Tongue (tissue), 2 donors: ENCODE data around the gene COG8. TPM values are rescaled to one million over a fixed set of nuclear protein-coding genes. Genes with fewer than 3 reads are reported as not detected.
"Not testable (repeated sequence)": the region's sequence is repeated elsewhere in the genome, so short reads cannot be mapped to it uniquely, and the experiment has no call there.

Experiments used
- DNase-seq: peaks from one replicate; pipeline ENCODE4 v3.0.0-alpha.2; 2015
- total RNA-seq: library from RNA; depleted of rRNA; stranded (reverse); fragments of >200 nt; gene quantifications from one replicate; pipeline ENCODE4 v1.2.3, GENCODE V29; 2014

The COG8 gene
- total RNA-seq, 1 donor from 2014 or later: 41.7 TPM

DNA sequence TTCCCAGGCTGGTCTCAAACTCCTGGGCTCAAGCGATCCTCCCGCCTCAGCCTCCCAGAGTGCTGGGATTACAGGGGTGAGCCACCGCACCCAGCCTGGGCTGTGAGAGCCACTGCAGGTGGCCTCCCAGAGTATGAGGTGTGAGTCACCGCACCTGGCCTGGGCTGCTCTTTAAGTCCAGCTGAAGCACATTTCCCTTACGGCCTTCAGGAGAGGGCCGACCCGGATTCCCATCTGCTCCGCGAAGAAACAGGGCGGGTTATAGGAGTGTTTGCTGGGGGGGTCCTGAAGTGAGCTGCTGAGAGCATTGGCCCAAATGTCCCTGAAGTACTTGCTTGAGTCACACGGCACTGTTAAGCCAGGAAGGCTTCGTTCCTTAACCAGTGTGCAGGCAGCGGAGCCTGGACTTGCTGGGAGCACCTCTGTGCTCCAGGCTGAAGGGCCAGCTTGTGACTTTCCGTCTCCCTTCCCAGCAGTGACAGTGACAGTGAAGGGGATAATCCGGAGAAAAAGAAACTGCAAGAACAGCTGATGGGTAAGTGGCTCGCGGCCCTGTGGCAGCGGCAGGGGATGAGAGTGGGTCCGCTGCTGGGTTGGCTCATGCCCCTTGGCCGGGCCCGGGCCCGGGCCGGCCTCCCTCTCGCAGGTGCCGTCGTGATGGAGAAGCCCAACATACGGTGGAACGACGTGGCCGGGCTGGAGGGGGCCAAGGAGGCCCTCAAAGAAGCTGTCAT is 21.0 kb downstream of the COG8 start:
- DNase-seq: no peak

- no peak for DNase-seq
Measured at GRCh38 chr16:69316595-69317034, 22.7 kb downstream of the COG8 start.

DNA sequence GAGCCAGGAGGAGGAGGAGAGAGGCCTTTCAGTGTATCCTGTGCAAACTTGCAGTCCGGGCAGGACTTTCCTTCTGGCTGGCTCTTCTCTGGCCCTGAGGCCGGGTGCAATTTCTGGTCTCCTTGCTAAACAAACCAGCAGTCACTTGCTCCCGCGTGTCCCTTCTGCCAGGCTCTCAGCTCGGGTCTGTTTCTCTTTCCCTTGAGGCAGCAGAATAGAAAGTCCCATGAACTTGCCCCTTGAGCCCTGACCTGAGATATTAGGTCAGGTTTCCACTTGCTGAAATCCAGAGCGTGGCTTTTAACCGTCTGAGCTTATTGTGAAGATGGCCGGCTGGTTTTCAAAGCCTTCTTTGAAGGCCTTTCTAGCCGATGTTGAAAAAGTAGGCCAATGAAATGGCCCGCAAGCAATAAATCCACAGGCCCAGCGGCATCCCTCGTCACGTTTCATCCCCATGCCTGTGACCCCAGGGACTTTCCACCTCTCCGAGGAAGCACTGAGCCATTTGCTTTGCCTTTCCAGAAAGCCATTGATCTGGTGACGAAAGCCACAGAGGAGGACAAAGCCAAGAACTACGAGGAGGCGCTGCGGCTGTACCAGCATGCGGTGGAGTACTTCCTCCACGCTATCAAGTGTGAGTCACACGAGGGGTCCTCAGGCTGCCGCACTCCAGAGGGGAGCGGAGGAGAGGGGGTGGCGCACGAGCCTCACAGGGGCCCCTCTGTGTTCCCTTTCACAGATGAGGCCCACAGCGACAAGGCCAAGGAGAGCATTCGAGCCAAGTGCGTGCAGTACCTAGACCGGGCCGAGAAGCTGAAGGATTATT is 23.7 kb downstream of the COG8 start:
- DNase-seq: no peak

- DNase-seq: no peak
Measured at GRCh38 chr16:69314534-69314933, 24.8 kb downstream of the COG8 start.

GRCh38 chr16:69313469-69313868 is 25.9 kb downstream of the COG8 start:
- no peak for DNase-seq

DNA sequence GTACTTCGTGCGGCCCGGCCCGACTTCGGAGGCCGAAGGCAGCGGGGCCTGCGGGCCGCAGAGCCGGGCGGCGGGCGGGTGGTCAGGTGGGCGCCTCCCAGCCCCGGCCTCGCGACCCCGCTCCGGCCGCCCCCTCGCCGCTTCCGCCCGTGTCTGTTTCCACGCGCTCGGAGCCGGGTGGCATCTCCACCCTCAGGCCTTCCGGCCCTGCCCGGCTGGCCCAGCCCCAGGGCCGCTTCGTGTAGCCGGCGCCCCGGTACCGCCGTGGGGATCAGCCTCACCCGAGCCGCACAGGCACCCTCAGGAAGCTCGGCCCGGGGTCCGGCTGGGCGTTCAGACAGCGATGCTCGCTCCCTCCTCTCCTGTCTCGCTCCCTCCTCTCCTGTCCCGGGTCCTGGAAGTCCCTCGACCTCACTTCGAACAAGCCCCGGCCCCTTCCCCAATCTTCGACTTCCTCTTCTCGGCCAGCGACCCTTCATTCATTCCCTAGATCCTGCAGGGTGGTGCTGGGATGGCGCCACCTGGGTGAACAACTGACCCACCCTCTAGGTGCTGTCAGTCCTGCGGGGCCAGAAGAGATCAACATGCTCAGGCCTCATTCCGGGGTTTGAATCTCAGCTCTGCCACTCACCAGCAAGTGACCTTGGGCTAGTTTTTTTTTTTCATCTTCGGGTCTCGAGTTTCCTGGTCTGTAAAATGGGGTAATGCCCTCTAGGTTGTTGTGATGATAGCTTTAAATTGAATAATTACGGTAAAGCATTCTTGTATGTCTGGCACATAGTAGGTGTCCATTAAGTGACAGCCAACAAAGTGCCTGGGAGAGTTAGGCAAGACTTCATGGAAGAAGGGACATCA is 27.6 kb downstream of the COG8 start:
- DNase-seq: no peak

- peak; percentile 98 for DNase-seq
Measured at GRCh38 chr16:69310653-69311532, 28.5 kb downstream of the COG8 start, which contains the start of gene VPS4A. VPS4A (plus strand) TSS chr16:69311350; CDS start chr16:69311512, 162 bp downstream.

DNA sequence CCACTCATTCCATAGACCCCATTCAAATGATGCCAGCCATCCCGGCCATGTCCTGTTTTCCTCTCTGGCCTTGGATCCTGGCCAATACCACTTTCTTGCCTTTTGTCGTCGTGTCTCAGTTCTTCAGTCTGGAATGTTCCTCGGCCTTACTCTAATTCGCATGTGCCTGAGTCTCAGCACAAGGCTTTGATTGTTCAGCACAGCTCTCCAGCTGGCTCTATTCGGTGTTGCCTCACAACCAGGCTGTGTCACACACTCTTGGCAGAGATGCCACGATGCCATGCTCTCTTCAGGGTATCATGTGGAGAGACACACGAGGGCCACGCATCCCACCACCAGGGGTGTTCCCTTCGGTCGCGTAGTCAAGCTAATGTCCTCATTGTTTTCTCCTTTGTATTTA is 30.0 kb downstream of the COG8 start:
- peak; percentile 40 for DNase-seq

DNA sequence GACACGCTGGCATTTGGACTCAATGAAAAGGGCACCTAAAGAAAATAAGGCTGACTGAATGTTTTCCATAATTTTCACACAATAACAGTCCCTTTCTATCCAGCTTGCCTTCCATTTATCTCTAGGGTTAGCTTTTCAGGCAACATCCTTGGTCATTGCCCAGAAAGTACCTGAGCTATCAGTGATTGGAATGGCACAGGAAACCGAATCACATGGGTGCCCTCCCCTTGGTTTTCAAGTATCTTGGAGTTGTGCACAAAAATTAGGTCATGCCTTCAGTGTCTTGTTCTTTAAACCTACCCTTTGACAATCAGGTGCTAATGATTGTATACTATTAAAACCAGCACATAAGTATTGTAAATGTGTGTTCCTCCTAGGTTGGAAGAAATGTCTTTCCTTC is 31.5 kb downstream of the COG8 start:
- no peak for DNase-seq

DNA sequence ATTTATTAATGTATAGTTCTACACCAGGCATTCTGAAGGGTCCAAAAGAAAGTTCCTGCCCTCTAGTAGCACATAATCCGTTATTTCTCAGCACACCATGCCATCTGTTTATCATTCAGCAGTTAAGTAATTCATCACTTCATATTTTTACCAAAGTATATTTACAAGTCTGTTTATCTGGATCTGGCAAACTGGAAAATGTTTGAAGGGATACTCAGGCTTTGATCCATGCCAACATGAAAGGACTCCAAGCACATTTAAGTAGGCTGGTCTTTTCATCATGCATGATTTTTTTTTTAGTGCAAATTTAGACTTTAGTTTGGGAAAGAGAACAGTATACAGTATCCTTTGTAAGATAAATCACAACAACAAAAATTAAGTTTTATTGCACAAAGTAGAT is 32.3 kb downstream of the COG8 start:
- DNase-seq: no peak

- DNase-seq: no peak
Measured at GRCh38 chr16:69306031-69306430, 33.3 kb downstream of the COG8 start.

DNA sequence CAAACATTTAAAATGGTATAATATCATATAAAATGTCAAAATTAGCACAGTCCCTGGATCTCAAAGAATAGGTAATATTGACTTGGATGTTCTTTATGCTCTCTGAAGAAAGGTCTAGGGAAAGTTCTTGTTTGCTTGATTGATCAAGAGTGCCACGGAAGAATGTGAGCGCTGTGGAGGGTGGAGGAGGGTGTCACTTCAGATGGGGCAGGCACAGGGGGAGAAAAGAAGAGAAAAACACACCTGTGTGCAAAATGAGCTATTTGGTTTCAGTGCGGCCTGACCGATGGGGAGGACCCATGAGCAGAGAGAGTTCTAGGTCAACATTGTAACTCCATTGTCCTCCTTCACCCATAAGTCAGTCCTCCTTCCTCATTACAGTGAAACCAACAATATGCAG is 37.1 kb downstream of the COG8 start:
- no peak for DNase-seq

DNA sequence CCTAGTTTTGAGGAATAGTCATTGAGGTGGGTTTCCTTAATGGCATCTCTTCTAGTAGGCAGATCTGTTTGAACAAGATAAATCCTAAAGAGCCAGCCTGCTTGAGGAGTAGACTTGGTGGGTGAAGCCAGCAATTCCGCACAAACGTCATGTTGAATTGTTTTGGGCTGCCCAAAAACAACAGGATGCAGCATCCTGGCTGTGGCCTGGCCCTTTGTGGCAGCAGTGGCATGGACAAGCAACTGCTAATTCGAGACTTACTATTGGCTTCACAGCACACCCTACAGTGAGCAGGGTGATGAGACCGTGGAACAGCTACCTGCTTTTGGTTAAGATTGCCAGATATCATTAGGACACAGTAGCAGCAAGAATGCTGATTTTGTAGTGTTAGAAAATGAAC is 37.5 kb downstream of the COG8 start:
- DNase-seq: no peak

- no peak for DNase-seq
Measured at GRCh38 chr16:69301187-69301586, 38.2 kb downstream of the COG8 start.

GRCh38 chr16:69298261-69298660 is 41.1 kb downstream of the COG8 start:
- no peak for DNase-seq

DNA sequence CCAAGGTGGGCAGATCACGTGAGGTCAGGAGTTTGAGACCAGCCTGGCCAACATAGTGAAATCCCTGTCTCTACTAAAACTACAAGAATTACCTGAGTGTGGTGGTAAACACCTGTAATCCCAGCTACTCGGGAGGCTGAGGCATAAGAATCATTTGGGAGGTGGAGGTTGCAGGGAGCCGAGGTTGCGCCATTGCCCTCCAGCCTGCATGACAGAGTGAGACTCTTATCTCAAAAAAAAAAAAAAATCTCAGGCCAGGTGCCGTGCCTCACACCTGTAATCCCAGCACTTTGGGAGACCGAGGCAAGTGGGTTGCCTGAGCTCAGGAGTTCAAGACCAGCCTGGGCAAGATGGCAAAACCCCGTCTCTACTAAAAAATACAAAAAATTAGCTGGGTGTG is 42.6 kb downstream of the COG8 start:
- not testable (repeated sequence) for DNase-seq

GRCh38 chr16:69294051-69294450 is 45.3 kb downstream of the COG8 start:
- DNase-seq: no peak

- no peak for DNase-seq
Measured at GRCh38 chr16:69293401-69293800, 46.0 kb downstream of the COG8 start.

- DNase-seq: not testable (repeated sequence)
Measured at GRCh38 chr16:69291657-69292056, 47.7 kb downstream of the COG8 start.

DNA sequence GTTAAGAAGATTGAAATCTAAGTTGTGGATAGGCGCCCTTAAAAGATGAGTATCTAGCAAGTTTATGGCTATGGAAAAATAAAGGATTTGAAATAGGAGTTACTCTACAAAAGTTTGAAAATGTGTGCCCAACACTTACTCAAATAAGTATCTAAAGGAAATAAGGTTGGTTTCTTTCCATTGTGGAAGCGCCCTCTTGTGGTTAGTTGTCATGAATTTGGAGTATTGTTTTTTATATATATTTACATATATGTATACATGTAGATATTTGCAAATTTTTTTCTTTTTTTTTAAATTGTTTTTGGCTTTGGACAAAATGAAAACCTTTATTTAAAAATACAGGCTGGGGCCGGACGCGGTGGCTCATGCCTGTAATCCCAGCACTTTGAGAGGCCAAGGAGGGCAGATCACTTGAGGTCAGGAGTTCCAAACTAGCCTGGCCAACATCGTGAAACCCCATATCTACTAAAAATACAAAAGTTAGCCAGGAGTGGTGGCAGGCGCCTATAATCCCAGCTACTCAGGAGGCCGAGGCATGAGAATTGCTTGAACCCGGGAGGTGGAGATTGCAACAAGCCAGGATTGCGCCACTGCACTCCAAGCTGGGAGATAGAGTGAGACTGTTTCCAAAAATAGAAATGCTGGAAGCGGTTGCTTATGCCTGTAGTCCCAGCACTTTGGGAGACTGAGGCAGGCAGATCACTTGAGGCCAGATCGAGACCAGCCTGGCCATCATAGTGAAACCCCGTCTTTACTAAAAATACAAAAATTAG is 52.2 kb downstream of the COG8 start:
- DNase-seq: peak; percentile 91

DNA sequence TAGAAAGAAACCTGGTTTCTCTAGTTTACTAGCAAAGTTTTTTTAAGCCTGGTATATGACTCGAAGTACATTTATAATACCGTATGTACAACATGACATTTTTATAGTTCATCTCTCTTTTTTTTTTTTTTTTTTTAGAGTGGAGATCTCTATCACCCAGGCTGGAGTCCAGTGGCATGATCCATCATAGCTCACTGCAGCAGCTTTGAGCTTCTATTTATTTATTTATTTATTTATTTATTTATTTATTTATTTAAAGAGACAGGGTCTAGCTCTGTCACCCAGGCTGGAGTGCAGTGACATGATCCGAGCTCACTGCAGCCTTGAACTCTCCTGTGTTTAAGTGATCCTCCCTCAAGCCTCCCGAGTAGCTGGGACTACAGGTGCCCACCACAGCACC is 54.1 kb downstream of the COG8 start:
- DNase-seq: no peak
